Stomach (tissue), 4 donors: ENCODE measurements around the gene SORCS2.

ENCODE experiments used
- CTCF ChIP-seq, 7 experiments: fragments of 450-650 bp in 4 of 7; fragments of 200-600 bp in 3 of 7; sonication (generic) in 3 of 7; IDR thresholded peaks; one replicate each; pipeline ENCODE4 v1.5.1; 2016 to 2019; ENCODE audit warnings: antibody characterized with exemption in 7 of 7, control low read depth in 2 of 7, mild to moderate bottlenecking in 1 of 7
- EP300 ChIP-seq: sonication (generic); formaldehyde crosslinking; IDR thresholded peaks from one replicate; pipeline ENCODE4 v1.6.1; 2017; ENCODE audit warnings: antibody characterized with exemption

- TF ChIP-seq EP300 (no peak), CTCF (IDR thresholded peaks at IDR 0.05) (no peak)
Measured at GRCh38 chr4:7309636-7310390, 117.5 kb downstream of the SORCS2 start.
